Measurements from ENCODE around the gene ITSN1.
"Not testable (repeated sequence)": the region's sequence is repeated elsewhere in the genome, so short reads cannot be mapped to it uniquely, and the experiment has no call there.

ITSN1 gene

GRCh38 chr21:33642027-33642895 is at the start of gene ITSN1:
TSS of gene ITSN1 (plus strand) at chr21:33642501. CDS start at chr21:33718829, 76,328 bp downstream.
- peak; percentile 100 for DNase-seq (ENCODE audit: low read depth, low spot score)

GRCh38 chr21:33598051-33598450 is 44.2 kb upstream of the ITSN1 start:
- DNase-seq (ENCODE audit: low read depth, low spot score), result no peak

GRCh38 chr21:33608559-33608958 is 33.7 kb upstream of the ITSN1 start:
- no peak for DNase-seq (ENCODE audit: low read depth, low spot score)

GRCh38 chr21:33611006-33611744 is 31.1 kb upstream of the ITSN1 start:
- DNase-seq (ENCODE audit: low read depth, low spot score), result no peak

- not testable (repeated sequence) for DNase-seq (ENCODE audit: low read depth, low spot score)
Observed at GRCh38 chr21:33617565-33617964, 24.7 kb upstream of the ITSN1 start.

GRCh38 chr21:33618407-33618806 is 23.9 kb upstream of the ITSN1 start:
- DNase-seq (ENCODE audit: low read depth, low spot score), result no peak

GRCh38 chr21:33619726-33620125 is 22.6 kb upstream of the ITSN1 start:
- DNase-seq (ENCODE audit: low read depth, low spot score), result no peak

GRCh38 chr21:33622253-33622652 is 20.0 kb upstream of the ITSN1 start:
- no peak for DNase-seq (ENCODE audit: low read depth, low spot score)

- not testable (repeated sequence) for DNase-seq (ENCODE audit: low read depth, low spot score)
Observed at GRCh38 chr21:33626151-33626550, 16.1 kb upstream of the ITSN1 start.

GRCh38 chr21:33634254-33634653 is 8.0 kb upstream of the ITSN1 start:
- no peak for DNase-seq (ENCODE audit: low read depth, low spot score)

- no peak for DNase-seq (ENCODE audit: low read depth, low spot score)
Observed at GRCh38 chr21:33640697-33641351, 1.5 kb upstream of the ITSN1 start.

- peak; percentile 100 for DNase-seq (ENCODE audit: low read depth, low spot score)
Observed at GRCh38 chr21:33641352-33642026, 812 bp upstream of the ITSN1 start, which contains the start of gene CRYZL1. TSS of gene CRYZL1 (minus strand) at chr21:33641741. CDS start at chr21:33631551, 10,190 bp downstream.

GRCh38 chr21:33642896-33643657 is 776 bp downstream of the ITSN1 start:
- DNase-seq (ENCODE audit: low read depth, low spot score), result no peak

GRCh38 chr21:33643658-33644311 is 1.5 kb downstream of the ITSN1 start:
- DNase-seq (ENCODE audit: low read depth, low spot score), result no peak

- no peak for DNase-seq (ENCODE audit: low read depth, low spot score)
Observed at GRCh38 chr21:33644383-33645074, 2.2 kb downstream of the ITSN1 start.

GRCh38 chr21:33645730-33646129 is 3.4 kb downstream of the ITSN1 start:
- no peak for DNase-seq (ENCODE audit: low read depth, low spot score)

- DNase-seq (ENCODE audit: low read depth, low spot score), result no peak
Observed at GRCh38 chr21:33647587-33647986, 5.3 kb downstream of the ITSN1 start.

- DNase-seq (ENCODE audit: low read depth, low spot score), result no peak
Observed at GRCh38 chr21:33648555-33648954, 6.3 kb downstream of the ITSN1 start.

- DNase-seq (ENCODE audit: low read depth, low spot score), result no peak
Observed at GRCh38 chr21:33650230-33650629, 7.9 kb downstream of the ITSN1 start.
